ENCODE results near the gene CCDC15.

CCDC15 gene

DNA sequence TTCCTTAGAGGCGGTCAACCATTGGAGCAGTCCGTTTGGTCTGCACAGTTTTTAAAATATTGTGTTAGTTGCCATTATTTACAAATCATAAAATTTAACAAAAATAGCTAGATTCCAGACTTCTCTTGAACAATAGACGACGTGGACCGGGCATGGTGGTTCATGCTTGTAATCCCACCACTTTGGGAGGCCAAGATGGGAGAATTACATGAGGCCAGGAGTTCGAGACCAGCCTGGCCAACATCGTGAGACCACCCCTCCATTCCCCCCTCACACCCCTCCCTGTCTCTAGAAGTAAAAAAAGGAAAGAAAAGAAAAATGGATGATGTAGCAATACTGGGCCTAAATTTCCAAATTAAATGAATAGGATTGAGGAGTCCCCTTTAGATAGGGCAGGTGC, 110.1 kb downstream of the CCDC15 start:
- no peak for DNase-seq (ENCODE audit: low read depth, low spot score)

DNA sequence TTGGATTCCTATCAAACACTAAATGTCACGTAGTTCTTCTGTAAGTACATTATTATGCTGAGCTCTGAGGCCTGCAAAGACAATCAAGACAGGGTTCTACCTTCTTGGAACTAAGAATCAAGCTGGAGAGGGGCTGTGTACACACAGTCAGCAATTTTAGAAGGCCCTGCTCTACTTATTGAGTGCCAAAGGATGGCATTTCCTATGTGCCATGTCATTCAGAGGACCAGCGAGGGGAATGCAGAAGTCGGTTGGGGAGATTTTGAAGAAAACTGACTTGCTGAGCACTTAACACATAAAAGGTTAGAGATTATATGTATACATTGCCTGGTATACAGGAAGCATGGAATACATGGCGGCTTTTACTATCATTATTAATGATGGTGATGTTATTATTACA, 114.4 kb downstream of the CCDC15 start:
- no peak for DNase-seq (ENCODE audit: low read depth, low spot score)

GRCh38 chr11:125069008-125069407, 115.0 kb downstream of the CCDC15 start:
- DNase-seq (ENCODE audit: low read depth, low spot score), result no peak

GRCh38 chr11:125069796-125070195, 115.8 kb downstream of the CCDC15 start:
- no peak for DNase-seq (ENCODE audit: low read depth, low spot score)

- no peak for DNase-seq (ENCODE audit: low read depth, low spot score)
Measured at GRCh38 chr11:125070699-125071254, 116.8 kb downstream of the CCDC15 start.

GRCh38 chr11:125071435-125071834, 117.4 kb downstream of the CCDC15 start:
- DNase-seq (ENCODE audit: low read depth, low spot score), result no peak

DNA sequence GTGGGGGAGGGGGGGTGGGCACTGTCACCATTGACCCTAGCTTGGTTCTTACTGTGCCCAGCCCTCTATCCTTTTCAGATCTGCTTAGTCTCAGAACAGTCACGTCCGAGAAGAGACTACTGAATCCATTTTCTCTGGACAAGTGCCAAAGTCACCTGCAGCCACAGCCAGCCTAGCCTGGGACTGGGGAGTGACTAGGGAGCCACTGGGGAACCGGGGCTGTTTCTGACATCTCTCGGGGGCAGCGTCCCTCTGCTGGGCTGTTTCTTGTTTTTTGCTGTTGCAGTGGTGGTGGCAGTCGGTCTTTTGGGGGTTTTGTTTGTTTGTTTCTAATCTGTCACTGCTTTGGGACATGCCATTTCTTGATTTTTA, 117.8 kb downstream of the CCDC15 start:
- DNase-seq (ENCODE audit: low read depth, low spot score), result no peak

GRCh38 chr11:125072218-125072960, 118.4 kb downstream of the CCDC15 start:
- no peak for DNase-seq (ENCODE audit: low read depth, low spot score)

- no peak for DNase-seq (ENCODE audit: low read depth, low spot score)
Measured at GRCh38 chr11:125072961-125073590, 119.1 kb downstream of the CCDC15 start.

- no peak for DNase-seq (ENCODE audit: low read depth, low spot score)
Measured at GRCh38 chr11:125073616-125074483, 119.8 kb downstream of the CCDC15 start.

- no peak for DNase-seq (ENCODE audit: low read depth, low spot score)
Measured at GRCh38 chr11:125074511-125075241, 120.7 kb downstream of the CCDC15 start.

- no peak for DNase-seq (ENCODE audit: low read depth, low spot score)
Measured at GRCh38 chr11:125075242-125075625, 121.2 kb downstream of the CCDC15 start.

DNA sequence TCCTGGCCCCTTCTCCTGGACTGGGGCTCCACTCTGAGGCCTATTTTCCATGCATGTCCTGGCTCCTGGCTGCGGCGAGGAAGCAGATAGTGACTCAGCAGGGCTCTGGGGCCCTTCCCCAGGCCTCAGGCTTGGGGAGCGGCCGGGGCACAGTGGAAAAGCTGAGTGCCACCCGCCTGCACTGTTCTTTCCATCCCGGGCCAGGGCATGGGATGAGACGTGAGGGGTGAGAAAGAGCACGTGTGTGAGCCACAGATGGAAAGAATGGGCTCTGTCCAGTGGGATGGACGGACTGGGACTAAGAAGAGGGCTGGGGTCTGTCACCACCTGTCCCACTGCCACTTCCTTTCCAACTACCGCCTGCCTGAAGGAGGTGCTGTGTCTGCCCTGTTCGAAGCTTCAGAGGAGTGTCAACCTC, 121.9 kb downstream of the CCDC15 start:
- DNase-seq (ENCODE audit: low read depth, low spot score), result no peak

GRCh38 chr11:125076378-125076945, 122.5 kb downstream of the CCDC15 start:
- no peak for DNase-seq (ENCODE audit: low read depth, low spot score)

DNA sequence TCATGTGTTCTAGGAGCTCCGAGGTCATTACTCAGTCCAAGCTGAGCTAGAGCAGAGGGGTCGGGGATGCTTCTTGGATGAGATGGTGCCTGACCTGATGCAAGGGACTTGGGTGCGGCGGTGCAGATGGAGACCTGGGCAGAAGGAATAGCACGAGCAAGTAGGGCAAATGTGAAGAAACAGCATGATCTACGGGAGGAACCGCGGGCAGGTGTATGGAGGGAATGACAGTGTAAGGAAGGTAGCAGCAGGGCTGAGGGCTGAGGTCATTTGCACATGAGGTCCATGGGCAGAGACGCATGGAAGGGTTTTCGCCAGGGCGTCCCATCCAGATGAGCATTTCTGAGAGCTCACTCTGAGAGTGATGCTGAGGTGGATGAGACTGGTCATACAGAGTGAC, 124.0 kb downstream of the CCDC15 start:
- no peak for DNase-seq (ENCODE audit: low read depth, low spot score)

DNA sequence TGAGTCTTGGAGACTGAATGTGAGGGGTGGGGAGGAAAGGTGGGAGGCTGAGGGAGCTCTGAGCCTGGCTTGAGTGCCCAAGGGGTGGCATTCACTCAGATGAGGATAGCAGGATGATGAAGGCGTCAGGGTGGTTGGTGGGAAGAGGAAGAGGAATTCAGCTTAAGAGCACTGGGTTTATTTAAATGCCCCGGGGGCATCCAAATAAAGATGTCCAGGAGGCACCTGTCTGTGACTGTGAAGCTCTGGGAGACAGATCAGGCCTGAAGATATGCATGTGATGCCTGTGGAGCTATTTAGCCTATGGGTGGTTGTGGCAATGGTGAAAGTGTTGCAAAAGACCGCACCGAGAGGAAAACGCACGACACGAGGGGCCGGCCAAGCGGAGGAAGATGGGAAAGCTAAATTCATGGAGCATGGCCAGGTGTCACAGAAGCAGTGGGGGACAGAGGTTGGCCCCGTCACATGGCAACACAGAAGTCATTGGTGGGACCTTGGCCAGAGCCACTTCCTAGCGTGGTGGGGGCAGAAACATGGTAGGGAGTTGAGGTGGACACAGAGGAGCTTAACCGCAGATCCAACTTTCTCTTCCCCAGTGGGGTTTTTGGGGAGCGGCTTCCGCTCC, 124.6 kb downstream of the CCDC15 start:
- DNase-seq (ENCODE audit: low read depth, low spot score), result no peak

- no peak for DNase-seq (ENCODE audit: low read depth, low spot score)
Measured at GRCh38 chr11:125079151-125079877, 125.3 kb downstream of the CCDC15 start.

DNA sequence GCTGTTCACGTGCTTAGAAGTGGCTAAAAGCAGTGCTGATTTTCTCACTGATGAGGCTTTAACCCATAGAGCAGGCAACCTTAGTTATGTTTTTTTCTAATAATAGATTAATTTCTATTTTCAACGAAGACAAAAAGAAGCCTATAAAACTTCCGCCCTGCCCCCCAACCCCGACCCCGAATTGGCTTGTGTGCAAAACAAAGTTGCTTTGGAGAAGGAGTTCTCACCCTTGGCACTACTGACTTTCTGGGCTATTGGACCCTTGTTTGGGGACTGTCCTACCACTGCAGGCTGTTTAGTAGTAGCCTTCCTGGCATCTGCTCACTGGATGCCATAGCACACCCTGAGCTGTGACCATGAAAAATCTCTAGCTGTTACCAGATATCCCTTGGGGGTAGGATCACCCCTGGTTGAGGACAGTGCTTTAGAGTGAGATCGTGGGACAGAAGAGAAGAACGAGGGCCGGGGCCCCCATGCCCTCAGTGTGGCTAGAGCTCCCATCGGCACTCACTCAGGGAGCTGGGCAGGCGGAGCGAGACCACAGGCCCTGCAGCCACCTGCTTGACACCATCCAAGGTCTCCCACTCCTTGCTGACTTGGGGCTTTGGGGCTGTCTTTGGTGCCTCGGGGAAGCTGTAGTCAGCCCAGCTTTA, 126.0 kb downstream of the CCDC15 start:
- no peak for DNase-seq (ENCODE audit: low read depth, low spot score)

- DNase-seq (ENCODE audit: low read depth, low spot score), result no peak
Measured at GRCh38 chr11:125080531-125080911, 126.5 kb downstream of the CCDC15 start.

Measured in ELF-1 (cell line).